Measurements from ENCODE around the gene KCNN1. TPM values are rescaled to one million over a fixed set of nuclear protein-coding genes. Genes with fewer than 3 reads are reported as not detected.
"Not testable (repeated sequence)": the region's sequence is repeated elsewhere in the genome, so short reads cannot be mapped to it uniquely, and the experiment has no call there.

Gene KCNN1
- total RNA-seq, 1 donor, result not detected

GRCh38 chr19:18020212-18021085, 53.5 kb downstream of the KCNN1 start:
- H3K4me3 ChIP-seq (ENCODE audit: low read depth, low read length), result no peak overlapping the region
- no peak for TF ChIP-seq CTCF (IDR thresholded peaks at IDR 0.05; ENCODE audit: insufficient read depth, low read length)
- DNase-seq (ENCODE audit: low read depth), result no peak

GRCh38 chr19:18021121-18021755, 54.3 kb downstream of the KCNN1 start:
- no peak overlapping the region for H3K4me3 ChIP-seq (ENCODE audit: low read depth, low read length)
- no peak for TF ChIP-seq CTCF (IDR thresholded peaks at IDR 0.05; ENCODE audit: insufficient read depth, low read length)
- peak; percentile 84 for DNase-seq (ENCODE audit: low read depth)

GRCh38 chr19:18023622-18024251, 56.8 kb downstream of the KCNN1 start:
- DNase-seq (ENCODE audit: low read depth), result no peak
- no peak for TF ChIP-seq CTCF (IDR thresholded peaks at IDR 0.05; ENCODE audit: insufficient read depth, low read length)
- H3K4me3 ChIP-seq (ENCODE audit: low read depth, low read length), result no peak overlapping the region

- no peak overlapping the region for H3K4me3 ChIP-seq (ENCODE audit: low read depth, low read length)
- no peak for DNase-seq (ENCODE audit: low read depth)
- no peak for TF ChIP-seq CTCF (IDR thresholded peaks at IDR 0.05; ENCODE audit: insufficient read depth, low read length)
Measured at GRCh38 chr19:18027151-18027550, 60.2 kb downstream of the KCNN1 start.

- no peak overlapping the region for H3K4me3 ChIP-seq (ENCODE audit: low read depth, low read length)
- TF ChIP-seq CTCF (IDR thresholded peaks at IDR 0.05; ENCODE audit: insufficient read depth, low read length), result no peak
- no peak for DNase-seq (ENCODE audit: low read depth)
Measured at GRCh38 chr19:18029617-18030338, 62.9 kb downstream of the KCNN1 start.

- DNase-seq (ENCODE audit: low read depth); H3K4me3 ChIP-seq (ENCODE audit: low read depth, low read length): not testable (repeated sequence)
Measured at GRCh38 chr19:18031401-18031800, 64.5 kb downstream of the KCNN1 start.

- DNase-seq (ENCODE audit: low read depth); H3K4me3 ChIP-seq (ENCODE audit: low read depth, low read length): not testable (repeated sequence)
Measured at GRCh38 chr19:18032102-18032501, 65.2 kb downstream of the KCNN1 start.

Data from fibroblast of the aortic adventitia (primary cell).